Activated CD8-positive, alpha-beta memory T cell treated with anti-CD3 and anti-CD28 coated beads for 1 hour (primary cell): ENCODE results near the gene UMODL1.

Experiments
- DNase-seq, 2 donors: peaks; one replicate each; pipeline ENCODE4 v3.0.0-alpha.2; 2020; ENCODE audit warnings: low read depth in 1 of 2; ENCODE audit errors: extremely low read depth in 1 of 2

The UMODL1 gene

DNA sequence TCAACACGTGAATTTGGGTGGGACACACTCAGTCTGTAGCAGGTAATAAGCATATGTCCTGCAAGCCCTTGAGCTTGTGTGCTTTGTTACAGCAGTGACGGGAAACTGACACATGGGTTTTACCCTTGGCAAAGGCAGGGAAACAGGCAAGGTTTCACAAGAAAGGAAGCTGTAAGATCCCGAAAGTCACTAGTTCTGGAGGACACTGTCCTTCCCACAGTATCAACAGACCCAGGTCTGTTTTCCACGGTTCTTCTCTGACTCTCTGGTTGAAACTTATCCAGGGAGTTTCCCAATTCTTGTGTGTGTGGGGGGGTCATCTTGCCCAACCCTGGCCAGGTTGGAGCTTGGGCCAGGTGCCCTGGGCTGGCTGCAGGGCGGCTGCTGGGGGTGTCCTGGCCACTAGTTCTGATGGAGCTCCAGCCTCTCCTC, 31.6 kb upstream of the UMODL1 start:
- DNase-seq: no peak

DNA sequence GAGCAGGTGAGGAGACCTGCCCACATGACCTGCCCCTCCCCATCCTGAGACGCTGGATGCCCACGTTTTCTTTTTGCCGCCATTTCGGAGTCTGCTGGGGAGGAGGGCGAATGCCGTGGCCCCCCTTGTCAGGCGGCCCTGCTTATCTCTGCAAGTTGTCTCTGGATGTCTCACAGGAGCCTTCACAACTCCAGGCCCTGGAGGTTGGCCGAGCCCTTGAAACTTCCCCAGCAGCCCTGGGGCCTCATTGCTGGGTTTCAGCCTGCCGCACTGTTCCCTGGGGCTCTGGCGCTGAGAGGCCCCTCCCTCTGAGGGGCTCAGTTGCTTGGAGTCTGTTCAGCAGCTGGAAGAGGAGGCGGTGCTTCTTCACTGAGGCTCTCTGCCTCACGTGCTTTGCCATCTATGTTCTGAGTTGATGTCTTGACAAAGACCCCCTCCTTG, 31.2 kb upstream of the UMODL1 start:
- no peak for DNase-seq

DNA sequence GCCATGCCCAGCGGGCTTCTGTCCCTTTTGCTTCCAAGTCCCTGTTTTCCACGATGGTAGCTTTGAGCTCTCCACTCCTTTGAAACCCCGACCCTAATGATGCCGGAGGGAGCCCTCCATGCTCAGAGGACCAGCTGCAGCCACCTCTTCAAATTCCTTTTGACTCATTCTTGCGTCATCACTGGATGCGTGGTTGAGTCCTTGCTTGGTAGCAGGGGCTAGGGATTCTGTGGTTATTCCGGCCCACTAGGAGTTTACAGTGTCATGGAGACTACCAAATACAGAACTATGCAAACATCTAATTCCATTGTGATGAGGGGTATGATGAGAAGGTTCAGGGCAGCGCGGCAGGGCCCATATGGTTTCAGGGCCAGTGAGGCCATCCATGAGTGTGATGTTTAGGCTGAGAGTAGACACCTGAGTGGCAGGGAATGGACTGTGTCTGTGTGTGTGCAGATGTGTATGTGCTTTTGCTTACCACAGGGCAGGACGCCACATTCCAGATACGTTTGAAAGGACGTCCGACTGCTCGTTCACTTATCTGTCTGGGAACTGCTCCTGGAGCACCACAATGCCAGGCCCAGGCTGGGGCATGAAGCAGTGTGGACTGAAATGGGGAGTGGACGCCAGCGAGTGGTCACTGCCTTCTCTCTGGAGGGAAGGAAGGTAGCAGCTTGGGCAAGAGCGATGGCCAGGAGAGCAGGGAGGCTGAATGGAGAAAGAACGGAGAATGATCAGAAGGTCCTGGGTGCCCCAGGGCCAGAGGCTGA, 30.5 kb upstream of the UMODL1 start:
- DNase-seq: no peak

DNA sequence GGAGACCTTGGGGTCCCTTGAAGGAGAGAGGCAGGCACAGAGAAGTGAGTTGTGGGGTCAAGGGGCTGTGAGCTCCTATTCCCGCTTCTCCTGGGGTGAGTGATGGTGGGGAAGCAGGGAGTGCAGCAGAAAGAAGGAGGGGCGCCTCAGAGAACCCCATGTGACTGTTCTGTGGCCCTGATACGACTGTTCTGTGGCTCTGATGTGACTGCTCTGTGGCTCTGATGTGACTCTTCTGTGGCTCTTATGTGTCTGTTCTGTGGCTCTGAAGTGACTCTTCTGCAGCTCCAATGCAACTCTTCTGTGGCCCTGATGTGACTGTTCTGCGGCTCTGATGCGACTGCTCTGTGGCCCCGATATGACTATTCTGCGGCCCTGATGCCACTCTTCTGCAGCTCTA, 29.9 kb upstream of the UMODL1 start:
- DNase-seq: no peak

DNA sequence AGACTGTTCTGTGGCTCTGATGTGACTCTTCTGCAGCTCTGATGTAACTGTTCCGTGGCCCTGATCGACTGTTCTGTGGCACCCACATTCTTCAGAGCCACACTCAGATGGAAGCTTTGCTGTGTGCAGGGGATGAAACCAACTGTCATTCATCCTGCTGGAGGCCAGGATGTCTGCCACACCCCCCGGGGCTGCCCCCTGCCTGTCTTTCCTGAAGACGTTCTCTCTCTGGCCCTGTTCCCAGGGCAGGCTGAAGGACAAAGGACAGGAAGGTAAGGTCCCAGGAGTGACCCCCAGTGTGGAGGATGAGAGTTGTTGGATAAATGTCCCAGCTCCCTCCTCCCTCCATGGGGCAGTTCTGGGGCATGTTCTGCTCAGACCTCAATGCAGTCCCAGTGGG, 29.4 kb upstream of the UMODL1 start:
- DNase-seq: no peak

DNA sequence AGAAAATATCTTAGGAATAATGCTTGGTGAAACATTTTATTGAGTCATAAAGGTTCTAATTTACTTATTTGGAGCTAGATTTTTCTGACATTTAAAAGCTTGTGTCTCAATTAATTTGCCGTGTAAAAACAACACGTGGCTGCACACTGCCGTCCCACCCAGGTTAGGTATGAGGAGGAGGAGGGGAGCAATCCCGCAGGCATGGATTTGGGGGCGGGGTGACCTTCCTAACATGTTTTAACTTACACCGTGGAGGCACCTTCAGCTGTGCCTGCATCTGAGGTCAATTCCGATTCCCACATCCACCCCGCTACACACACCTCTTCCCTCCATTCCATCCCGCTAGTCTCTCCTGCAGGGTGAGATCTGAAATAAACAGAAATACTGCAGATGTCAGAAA, 28.5 kb upstream of the UMODL1 start:
- DNase-seq: no peak

DNA sequence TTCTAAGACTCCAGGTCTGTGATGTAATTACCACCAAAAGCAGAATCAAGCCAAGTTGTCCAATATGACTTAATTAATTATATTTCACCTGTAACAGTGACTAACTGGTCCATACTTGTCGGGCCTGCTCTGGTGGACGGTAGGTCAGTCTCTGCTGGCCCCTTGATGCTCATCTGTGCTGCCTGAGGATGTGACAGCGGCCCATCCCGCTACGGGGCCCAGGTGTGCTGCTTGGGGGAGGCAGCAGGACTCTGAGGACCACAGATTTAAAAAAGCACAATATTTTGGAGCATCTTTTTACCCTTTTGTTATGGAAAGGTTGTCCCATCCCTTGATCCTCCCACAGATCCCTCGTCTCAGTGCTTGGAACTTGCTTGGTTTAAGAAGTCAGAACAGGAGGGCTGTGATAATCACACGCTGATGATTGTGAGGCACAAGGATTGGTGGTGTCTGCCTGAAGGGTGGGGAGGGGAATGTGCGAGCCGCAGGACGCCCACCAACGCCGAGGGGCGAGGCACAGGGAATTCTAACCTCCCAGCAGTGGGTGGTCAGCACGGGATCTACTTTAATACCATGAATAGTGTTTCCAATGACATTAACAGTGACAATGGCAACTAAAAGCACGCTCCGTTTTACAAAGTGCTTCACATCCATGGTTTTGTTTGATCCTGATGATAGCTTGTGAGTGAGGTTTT, 27.8 kb upstream of the UMODL1 start:
- DNase-seq: no peak

DNA sequence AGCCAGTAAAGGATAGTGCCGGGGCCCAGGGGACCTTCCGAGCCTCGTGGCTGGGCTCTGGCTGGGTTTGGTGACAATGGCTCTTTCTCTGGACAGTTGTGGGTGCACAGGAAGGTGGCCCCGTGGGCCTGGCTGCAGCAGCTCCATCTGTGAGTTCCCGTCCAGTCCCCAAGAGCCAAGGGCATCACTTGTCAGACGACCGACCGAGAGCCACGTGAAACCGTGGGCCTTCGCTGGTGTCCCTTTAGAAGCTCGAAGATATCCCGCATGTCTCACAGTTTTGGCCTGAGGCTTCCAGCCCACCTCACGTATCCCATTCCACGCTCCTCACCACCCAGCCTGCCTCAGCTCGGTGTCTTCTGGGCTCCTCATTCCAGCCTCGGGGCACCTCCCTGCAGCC, 27.2 kb upstream of the UMODL1 start:
- DNase-seq: no peak

DNA sequence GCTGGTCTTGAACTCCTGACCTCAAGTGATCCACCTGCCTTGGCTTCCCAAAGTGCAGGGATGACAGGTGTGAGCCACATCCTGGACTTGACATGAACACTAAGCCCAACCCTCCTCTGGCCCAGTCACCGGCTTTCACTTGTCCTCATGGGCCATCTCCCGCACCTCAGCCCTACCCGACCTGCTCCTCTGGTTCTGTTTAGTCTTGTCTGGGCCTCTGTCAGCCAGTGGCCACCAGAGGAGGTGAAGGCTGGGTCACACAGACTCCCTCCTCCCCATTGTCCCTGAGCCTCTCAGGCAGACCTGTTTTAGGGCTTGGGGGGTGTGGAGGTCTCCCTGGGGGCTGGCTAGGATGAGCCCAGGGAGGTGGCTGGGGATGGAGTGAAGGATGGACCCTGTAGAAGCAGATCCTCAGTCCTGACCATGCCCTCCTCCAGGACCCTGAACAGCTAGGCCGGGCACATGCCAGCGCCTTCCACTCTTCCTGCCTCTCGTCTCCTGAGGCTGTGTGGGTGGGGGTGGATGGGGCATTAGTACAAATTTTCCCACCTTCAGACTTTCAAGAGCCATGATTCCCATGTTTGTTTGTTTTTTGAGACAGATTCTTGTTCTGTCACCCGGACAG, 26.1 kb upstream of the UMODL1 start:
- DNase-seq: no peak

DNA sequence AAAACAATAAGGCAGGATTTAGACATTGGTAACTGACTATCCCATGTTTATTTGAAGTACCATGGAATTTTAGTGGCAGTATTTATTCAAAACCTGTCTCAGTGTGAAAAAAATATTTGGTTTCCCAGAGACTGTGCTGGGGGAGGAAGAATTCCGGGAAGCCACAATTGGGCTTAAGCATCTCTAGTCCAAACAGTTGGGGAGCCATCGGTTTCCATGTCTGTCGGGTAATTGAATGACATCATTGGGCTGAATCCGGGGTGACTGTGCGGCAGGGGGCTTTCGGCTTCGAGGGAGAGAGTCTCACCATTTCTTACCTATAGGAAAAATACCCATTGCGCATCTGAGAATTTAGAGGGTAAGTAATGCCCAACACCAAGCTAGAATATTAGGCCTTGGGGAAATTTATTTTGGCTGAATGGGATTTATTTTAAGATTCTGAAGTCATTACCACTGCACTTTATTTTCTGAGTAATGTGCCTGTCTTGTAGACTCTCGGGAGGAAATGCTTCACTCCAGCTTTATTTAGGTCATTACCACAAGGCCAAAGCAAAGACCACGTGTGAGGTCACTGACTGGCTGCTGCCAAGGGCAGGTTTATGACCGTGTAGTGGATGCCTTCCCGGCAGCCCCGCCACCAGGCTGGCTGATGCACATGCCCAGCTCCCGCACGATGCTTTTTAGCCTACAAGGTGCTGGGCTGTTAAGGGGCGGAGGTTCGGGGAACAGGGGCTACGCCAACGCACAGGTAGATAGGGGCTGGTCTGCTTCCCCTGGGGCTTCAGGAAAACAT, 23.1 kb upstream of the UMODL1 start:
- DNase-seq: no peak

DNA sequence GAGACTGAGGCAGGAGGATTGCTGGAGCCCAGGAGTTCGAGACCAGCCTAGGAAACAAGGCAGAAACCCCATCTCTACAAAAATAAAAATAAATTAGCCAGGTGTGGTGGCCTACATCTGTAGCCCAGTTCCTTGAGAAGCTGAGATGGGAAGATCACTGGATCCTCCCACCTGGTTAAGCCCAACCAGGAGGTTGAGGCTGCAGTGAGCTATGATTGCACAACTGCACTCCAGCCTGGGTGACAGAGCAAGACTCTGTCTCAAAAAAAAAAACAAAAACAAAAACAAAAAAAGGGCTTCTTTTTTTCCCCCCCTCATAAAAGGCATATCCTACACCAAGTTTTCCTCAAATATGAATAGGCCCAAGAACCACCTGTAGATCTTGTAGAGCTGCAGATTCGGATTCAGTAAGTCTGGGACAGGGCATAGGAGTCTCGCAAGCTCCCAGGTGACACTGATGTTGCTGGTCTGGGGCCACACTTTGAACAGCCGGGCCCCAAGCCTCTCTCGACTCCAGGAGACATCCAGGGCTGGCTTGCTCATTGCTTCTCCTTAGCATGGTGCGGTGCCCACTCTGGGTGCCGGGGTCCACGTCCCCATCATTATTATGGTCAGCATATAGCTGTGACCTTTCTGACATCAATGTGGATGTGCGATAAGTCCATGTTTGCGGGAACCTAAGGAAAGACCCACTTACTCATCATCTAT, 22.1 kb upstream of the UMODL1 start:
- no peak for DNase-seq

DNA sequence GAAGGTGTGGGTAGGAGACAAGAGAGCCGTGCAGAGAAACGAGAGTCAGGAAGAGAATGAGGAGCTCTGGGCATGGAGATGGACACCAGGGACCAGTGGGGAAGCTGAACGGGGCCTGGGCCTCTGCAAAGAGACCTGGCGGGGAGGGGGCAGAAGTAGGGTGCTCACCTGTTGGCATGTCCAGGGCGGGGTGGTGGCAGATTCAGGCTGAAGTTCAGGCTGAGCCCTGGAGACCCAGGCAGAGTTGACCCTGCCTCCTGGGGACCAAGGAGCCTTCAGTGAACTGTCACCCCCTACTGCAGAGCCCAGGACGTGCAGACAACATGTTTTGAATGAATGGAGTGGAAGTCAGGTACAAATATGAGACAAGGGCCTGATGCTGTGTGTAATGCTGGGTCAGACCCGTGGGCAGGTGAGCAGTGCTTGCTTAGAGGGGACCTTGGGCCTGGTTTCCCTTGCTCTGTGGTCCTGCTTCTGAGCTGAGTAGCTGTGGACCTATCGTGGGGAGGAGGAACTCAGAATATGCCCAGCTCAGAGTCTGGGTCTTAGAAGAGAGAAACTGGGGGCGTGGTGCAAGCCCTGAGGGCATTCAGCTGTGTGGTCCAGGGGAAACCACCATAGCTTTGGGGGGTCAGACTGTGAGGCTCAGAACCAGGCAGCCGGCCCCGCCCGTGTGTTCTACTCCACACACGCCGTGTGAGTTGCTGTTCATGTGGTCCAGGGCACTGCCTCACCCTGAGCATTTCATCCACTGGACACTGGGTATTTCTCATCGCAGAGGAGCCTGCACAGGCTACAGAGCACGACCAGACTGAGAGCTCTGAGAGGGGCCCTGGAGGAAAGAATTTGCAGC, 21.3 kb upstream of the UMODL1 start:
- DNase-seq: no peak

DNA sequence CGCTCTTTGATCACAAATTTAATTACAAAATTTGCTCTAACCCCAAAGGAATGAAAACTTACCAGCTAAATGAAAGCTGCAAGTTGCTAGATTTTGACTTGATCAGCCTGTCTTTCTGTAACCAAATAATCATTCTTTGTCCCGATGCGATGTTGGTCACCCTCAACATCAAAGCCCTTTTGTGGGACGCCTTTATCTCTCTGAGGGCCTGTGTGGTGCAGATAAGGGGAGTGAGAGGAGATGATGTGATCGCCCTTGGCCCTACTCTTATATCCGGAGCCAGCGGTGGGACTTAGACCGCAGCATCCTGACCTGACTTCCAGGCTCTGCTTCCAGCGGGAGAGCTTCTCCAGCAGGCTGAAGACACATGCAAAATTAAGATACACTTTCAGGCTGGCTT, 19.3 kb upstream of the UMODL1 start:
- DNase-seq: no peak

DNA sequence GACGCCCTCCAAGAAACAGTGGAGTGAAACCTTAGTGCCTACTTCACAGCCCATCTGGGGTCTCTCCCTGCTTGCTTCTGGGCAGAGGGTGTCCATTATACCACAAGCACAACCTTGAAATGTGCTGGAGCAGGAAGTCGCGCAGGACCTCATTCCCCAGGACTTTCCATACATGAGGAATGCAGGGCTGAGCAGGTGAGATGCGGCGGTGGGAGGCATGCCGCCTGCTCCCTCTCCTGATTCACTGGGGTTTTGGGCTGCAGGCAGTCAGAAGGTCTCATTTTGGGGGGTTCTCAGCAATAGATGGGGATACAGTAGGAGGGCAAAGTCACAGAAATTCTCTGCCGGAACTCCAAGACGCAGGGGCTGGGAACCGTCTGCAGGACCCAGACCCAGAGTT, 15.7 kb upstream of the UMODL1 start:
- DNase-seq: no peak

DNA sequence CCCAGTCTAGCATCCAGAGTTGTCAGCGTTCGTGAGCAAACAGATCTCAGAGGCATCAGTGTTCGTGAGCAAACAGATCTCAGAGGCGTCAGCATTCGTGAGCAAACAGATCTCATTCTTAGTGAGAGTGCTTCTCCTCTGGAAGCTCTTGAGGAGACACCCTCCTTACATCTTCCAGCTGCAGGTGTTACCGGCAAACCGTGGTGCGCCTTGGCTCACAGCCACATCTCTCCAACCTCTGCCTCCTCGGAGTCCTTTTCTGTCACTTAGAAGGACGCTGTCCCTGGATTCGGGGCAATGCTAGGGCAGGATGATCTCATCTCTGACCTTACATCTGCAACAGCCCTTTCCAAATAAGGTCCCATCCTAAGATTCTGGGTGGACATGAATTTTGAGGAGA, 14.6 kb upstream of the UMODL1 start:
- DNase-seq: no peak

DNA sequence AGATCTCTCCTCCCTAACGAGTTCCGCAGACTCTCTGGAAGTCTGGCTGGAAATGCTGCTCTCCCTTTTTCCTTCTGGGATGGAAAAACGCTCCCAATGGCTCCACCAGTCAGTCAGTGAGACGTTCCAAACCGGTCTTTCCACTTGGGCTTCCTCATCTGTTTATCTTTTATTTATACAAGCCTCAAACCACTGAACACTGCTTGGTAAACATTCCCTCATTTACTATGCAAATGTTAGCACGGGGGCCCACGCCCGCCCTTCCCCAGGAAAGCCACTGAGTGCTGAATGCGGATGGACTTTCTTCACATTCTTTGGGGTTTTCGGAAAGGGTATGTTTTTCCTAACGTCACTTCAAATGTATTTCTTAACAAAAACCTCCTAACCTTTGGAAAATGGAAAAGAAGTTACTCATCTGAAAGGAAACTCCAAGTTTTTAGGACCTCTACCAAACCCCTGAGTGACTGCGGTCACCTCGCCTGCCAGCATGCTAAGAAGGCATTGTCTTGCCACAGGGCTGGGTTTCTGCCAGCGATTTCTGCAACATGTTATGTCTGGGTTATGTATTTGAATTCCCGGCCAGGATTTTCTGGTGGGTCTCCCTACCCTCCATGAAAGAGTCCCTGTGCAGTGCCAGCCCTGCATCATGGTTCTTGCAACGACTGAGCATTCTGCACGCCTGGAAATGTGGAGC, 14.0 kb upstream of the UMODL1 start:
- DNase-seq: no peak

DNA sequence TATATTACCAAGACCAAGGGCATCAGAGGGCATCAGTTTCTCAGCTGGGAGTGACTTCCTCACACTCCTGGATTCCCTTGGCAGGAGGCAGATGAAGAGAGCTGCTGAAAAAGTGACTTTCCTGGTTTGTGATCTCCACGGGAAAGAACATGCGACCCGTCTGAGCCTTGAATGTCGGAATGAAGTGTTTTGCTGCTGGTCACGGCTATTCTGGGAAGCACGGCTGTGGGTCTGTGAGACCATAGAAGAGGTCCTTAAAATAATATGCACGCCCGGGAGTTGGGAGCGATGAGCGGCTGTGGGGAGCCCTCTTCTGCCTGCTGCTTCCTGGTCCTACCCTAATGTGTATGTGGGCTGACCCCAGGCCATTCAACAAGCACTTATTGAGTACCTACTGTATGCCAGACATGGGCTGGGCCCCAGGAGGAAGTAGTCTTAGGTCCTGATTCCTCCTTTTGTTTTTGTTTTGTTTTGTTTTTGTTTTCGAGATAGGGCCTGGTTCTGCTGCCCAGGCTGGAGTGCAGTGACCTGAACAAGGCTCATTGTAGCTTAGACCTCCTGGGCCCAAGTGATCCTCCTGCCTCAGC, 13.2 kb upstream of the UMODL1 start:
- DNase-seq: no peak

DNA sequence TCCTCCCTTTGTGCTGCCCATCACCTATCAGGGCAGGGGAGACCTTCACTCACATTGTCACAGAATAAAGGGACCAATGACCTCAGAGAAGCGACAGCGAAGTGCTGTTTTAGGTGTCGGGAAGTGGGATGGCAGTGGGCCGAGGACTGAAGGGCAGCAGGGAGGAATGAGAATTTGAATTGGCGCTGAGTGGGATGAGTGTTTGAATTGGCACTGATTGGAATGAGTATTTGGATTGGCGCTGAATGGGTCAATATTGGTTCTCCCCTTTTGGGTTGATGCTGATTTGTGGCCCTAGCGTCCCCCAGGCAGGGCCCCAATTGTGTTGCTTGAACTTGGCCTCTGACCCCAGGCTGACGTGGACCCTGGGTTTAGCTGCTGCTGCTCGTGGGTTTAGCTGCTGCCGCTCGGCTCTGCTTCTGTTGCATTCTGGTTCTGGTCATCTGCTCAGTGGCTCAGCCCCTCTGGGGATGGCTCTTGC, 12.4 kb upstream of the UMODL1 start:
- DNase-seq: no peak

DNA sequence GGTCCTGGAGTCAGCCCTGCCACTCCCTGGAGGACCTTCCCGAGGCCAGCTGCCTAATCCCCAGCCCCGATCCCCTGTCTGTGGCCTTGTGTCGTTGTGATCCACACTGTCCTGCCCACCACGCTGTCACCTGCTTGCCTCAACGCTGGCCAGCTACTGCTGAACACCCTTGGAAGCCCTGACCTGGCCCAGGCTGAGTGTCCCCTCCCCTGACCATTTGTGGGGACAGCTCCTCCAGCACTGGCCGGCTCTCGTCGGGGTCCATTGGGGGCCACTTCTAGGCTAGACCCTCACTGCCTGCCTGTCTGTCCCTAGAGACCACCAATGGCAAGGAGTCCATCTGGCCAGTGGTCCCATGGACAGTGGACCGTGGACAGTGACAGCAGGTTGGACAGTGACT, 12.0 kb upstream of the UMODL1 start:
- DNase-seq: no peak
